OCI-LY7 (cell line): ENCODE measurements around the gene GAREM1. TPM values are rescaled to one million over a fixed set of nuclear protein-coding genes. Genes with fewer than 3 reads are reported as not detected.

Experiments used
- BruUV-seq: library from RNA; stranded (reverse); fragments of 400-500 nt; replicated peaks from 2 replicates; lab custom pipeline; 2021; lab: Mats Ljungman, UMichigan
- CTCF ChIA-PET: fragments of 300-600 bp; sonication (Branson Sonifier 250); formaldehyde crosslinking; loops from one replicate; lab custom pipeline; 2022; ENCODE audit warnings: antibody characterized with exemption; ENCODE audit not compliant: unreplicated experiment; lab: Charles Lee
- POLR2A ChIA-PET: fragments of 300-600 bp; sonication (Branson Sonifier 250); formaldehyde crosslinking; loops from one replicate; lab custom pipeline; 2022; ENCODE audit warnings: antibody characterized with exemption; lab: Charles Lee
- DNase-seq: peaks from one replicate; pipeline ENCODE4 v3.0.0-alpha.2; 2015; ENCODE audit warnings: low spot score
- H2AFZ ChIP-seq: fragments of 200-600 bp; sonication (generic), shearing (Covaris generic); 2 replicates; pipeline ENCODE4 v1.6.1; 2014; ENCODE audit warnings: mild to moderate bottlenecking, antibody characterized with exemption, low read length, moderate library complexity
- H3K27ac ChIP-seq: fragments of 200-600 bp; sonication (generic); 2 replicates; pipeline ENCODE4 v1.5.1; 2014; ENCODE audit warnings: mixed run types, low read depth, mild to moderate bottlenecking, moderate library complexity, low read length, inconsistent platforms; ENCODE audit not compliant: poor library complexity, severe bottlenecking
- H3K36me3 ChIP-seq: fragments of 200-600 bp; sonication (generic); 2 replicates; pipeline ENCODE4 v1.6.1; 2014; ENCODE audit warnings: mild to moderate bottlenecking, antibody characterized with exemption, low read length, moderate library complexity, mixed read lengths; ENCODE audit not compliant: insufficient read depth
- H3K4me1 ChIP-seq: fragments of 200-600 bp; sonication (generic); 2 replicates; pipeline ENCODE4 v1.5.1; 2014; ENCODE audit warnings: mild to moderate bottlenecking, low read length; ENCODE audit not compliant: insufficient read depth, poor library complexity, severe bottlenecking
- H3K4me2 ChIP-seq: fragments of 200-600 bp; sonication (generic); 2 replicates; pipeline ENCODE4 v1.6.1; 2014; ENCODE audit warnings: mild to moderate bottlenecking, low read length
- H3K4me3 ChIP-seq: fragments of 200-600 bp; sonication (generic); 2 replicates; pipeline ENCODE4 v1.5.1; 2014; ENCODE audit warnings: mild to moderate bottlenecking, low read depth, low read length; ENCODE audit not compliant: poor library complexity, severe bottlenecking
- H3K79me2 ChIP-seq: fragments of 200-600 bp; sonication (generic); 2 replicates; pipeline ENCODE4 v1.6.1; 2016; ENCODE audit warnings: low read depth, mild to moderate bottlenecking, low read length, moderate library complexity, mixed read lengths; ENCODE audit not compliant: insufficient read depth
- H3K9me2 ChIP-seq: fragments of 200-600 bp; sonication (generic); 2 replicates; pipeline ENCODE4 v1.6.1; 2016; ENCODE audit warnings: mild to moderate bottlenecking, low read length, mixed read lengths; ENCODE audit not compliant: insufficient read depth
- H3K9me3 ChIP-seq: fragments of 200-600 bp; sonication (generic); 2 replicates; pipeline ENCODE4 v1.6.1; 2014; ENCODE audit warnings: mild to moderate bottlenecking, mixed run types, low read length, mixed read lengths
- H4K20me1 ChIP-seq: fragments of 200-600 bp; sonication (generic); 2 replicates; pipeline ENCODE4 v1.6.1; 2014; ENCODE audit warnings: mild to moderate bottlenecking, antibody characterized with exemption, low read length, moderate library complexity, mixed read lengths; ENCODE audit not compliant: insufficient read depth
- EZH2phosphoT487 ChIP-seq: fragments of 200-600 bp; sonication (generic); IDR thresholded peaks from 2 replicates; pipeline ENCODE4 v1.6.1; 2018; ENCODE audit warnings: low read depth, borderline replicate concordance, mild to moderate bottlenecking, mixed run types, antibody characterized with exemption, low read length, moderate library complexity, mixed read lengths
- intact Hi-C: fragments of 100-400 bp; cut with micrococcal nuclease; formaldehyde crosslinking; loops from one replicate; pipeline ENCODE4 v1.10.0; 2022; ENCODE audit not compliant: unreplicated experiment
- total RNA-seq, 2 experiments: library from RNA; depleted of rRNA in 1 of 2; stranded (reverse); fragments of >200 nt in 1 of 2; shearing (Covaris generic) in 1 of 2; gene quantifications; 2 replicates each; pipeline ENCODE4 v1.2.3, GENCODE V29; 2014 to 2022
- TF ChIP-seq, protein P1 (sequence below): fragments of 200-600 bp; sonication (generic); conservative IDR thresholded peaks from 2 replicates; pipeline ENCODE4 v1.5.1; 2014; ENCODE audit warnings: mild to moderate bottlenecking, antibody characterized with exemption, low read length, moderate library complexity, mixed read lengths

GAREM1 gene
- total RNA-seq, 2 experiments from 2014 or later: 1.0 to 2.7 TPM

DNA sequence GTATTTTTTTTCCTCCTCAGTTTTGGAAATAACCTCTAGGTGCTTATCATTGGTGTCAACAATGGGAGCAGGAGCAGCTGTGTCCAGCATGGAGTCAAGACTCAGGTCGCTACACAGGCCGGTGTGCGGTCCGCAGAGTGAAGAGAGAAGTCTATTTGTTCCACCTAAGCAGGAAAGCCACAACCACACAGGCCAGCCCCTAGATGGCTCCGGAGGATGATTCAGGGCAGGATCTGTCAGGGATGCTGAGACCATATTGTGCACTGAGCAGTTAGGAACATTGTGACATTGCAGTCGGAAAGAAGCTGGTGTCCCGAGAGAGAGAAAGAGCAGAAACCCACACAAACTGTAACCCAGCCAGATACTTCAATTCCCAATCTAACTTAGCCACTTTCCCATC is 136.9 kb downstream of the GAREM1 start:
- Histone ChIP-seq H4K20me1 (no peaks in the 10 kb centered on the region), H3K4me3 (no peak overlapping the region), H3K9me3 (no peaks in the 10 kb centered on the region), H2AFZ (no peak overlapping the region), H3K36me3 (no peaks in the 10 kb centered on the region), H3K27ac (no peak overlapping the region), H3K79me2 (no peaks in the 10 kb centered on the region), H3K4me1 (no peaks in the 10 kb centered on the region), H3K9me2 (no peaks in the 10 kb centered on the region), H3K4me2 (no peak overlapping the region)
- no peak for TF ChIP-seq EZH2phosphoT487
- TF ChIP-seq, protein P1, sequence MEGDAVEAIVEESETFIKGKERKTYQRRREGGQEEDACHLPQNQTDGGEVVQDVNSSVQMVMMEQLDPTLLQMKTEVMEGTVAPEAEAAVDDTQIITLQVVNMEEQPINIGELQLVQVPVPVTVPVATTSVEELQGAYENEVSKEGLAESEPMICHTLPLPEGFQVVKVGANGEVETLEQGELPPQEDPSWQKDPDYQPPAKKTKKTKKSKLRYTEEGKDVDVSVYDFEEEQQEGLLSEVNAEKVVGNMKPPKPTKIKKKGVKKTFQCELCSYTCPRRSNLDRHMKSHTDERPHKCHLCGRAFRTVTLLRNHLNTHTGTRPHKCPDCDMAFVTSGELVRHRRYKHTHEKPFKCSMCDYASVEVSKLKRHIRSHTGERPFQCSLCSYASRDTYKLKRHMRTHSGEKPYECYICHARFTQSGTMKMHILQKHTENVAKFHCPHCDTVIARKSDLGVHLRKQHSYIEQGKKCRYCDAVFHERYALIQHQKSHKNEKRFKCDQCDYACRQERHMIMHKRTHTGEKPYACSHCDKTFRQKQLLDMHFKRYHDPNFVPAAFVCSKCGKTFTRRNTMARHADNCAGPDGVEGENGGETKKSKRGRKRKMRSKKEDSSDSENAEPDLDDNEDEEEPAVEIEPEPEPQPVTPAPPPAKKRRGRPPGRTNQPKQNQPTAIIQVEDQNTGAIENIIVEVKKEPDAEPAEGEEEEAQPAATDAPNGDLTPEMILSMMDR: no peak
- BruUV-seq: no TSS peak
- DNase-seq: no peak
- intact Hi-C loops: no loop called here
- ChIA-PET CTCF (no interaction called here), POLR2A (no interaction called here)

DNA sequence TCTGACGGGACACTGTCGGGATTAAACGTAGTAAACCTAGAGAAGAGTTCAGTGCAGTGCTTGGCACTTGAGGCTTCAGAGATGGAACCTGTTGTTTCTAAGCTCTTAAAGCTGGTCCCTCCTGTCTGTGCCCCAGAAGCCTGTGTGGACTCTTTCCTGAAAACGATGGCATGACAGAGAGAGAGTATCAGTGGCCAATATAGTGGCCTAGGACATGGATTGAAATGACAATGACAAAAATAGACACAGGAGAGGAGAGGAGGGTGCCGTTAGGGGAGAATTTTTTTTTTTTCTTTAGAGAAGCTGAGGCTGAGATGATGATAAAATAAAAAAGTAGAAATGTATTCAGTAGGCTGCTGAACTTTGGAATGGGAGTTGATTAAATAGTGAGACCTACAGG is 138.0 kb downstream of the GAREM1 start:
- Histone ChIP-seq H2AFZ (no peak overlapping the region), H4K20me1 (no peaks in the 10 kb centered on the region), H3K79me2 (no peaks in the 10 kb centered on the region), H3K4me3 (no peak overlapping the region), H3K4me1 (no peaks in the 10 kb centered on the region), H3K9me2 (no peaks in the 10 kb centered on the region), H3K4me2 (no peak overlapping the region), H3K27ac (no peak overlapping the region), H3K9me3 (no peaks in the 10 kb centered on the region), H3K36me3 (no peaks in the 10 kb centered on the region)
- TF ChIP-seq, protein P1: no peak
- TF ChIP-seq EZH2phosphoT487: no peak
- DNase-seq: no peak
- intact Hi-C loops: no loop called here
- ChIA-PET CTCF (no interaction called here), POLR2A (interaction anchor here (0.7 kb wide), 1 partner anchor 32 kb away, joined by 3 read pairs; no protein-coding TSS in a partner anchor)
- no TSS peak for BruUV-seq

DNA sequence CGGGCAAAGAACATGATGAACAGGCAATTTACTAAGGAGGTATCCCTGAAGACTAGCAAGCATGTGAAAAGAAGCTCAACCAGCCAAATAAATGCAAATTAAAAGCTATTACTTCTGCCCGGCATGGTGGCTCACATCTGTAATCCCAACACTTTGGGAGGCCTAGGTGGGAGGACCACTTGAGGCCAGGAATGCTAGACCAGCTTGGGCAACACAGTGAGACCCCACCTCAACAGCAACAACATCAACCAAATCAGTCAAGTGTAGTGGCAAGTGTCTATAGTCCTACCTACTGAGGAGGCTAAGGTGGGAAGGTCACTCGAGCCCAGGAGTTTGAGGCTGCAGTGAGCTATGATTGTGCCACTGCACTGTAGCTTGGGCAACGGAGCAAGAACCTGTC is 141.7 kb downstream of the GAREM1 start:
- H3K27ac ChIP-seq: no peak overlapping the region
- H2AFZ ChIP-seq: no peak overlapping the region
- no peaks in the 10 kb centered on the region for H3K36me3 ChIP-seq
- no peaks in the 10 kb centered on the region for H4K20me1 ChIP-seq
- H3K4me1 ChIP-seq: no peaks in the 10 kb centered on the region
- BruUV-seq: no TSS peak
- TF ChIP-seq, protein P1: no peak
- no peak for TF ChIP-seq EZH2phosphoT487
- intact Hi-C loops: no loop called here
- no peak overlapping the region for H3K4me3 ChIP-seq
- H3K79me2 ChIP-seq: no peaks in the 10 kb centered on the region
- H3K4me2 ChIP-seq: no peak overlapping the region
- no peak for DNase-seq
- ChIA-PET POLR2A (no interaction called here), CTCF (interaction anchor here (0.6 kb wide), 1 partner anchor 20 kb away, joined by 3 read pairs; no protein-coding TSS in a partner anchor)
- H3K9me3 ChIP-seq: no peaks in the 10 kb centered on the region
- H3K9me2 ChIP-seq: no peaks in the 10 kb centered on the region
